Activated CD4-positive, alpha-beta T cell treated with anti-CD3 and anti-CD28 coated beads, Interleukin-2, amount 50 U/mL, for 16 hours (primary cell): ENCODE measurements around the gene ARHGEF10L.

Experiments used
- DNase-seq: peaks from one replicate; pipeline ENCODE4 v3.0.0-alpha.2; 2020

The ARHGEF10L gene

DNA sequence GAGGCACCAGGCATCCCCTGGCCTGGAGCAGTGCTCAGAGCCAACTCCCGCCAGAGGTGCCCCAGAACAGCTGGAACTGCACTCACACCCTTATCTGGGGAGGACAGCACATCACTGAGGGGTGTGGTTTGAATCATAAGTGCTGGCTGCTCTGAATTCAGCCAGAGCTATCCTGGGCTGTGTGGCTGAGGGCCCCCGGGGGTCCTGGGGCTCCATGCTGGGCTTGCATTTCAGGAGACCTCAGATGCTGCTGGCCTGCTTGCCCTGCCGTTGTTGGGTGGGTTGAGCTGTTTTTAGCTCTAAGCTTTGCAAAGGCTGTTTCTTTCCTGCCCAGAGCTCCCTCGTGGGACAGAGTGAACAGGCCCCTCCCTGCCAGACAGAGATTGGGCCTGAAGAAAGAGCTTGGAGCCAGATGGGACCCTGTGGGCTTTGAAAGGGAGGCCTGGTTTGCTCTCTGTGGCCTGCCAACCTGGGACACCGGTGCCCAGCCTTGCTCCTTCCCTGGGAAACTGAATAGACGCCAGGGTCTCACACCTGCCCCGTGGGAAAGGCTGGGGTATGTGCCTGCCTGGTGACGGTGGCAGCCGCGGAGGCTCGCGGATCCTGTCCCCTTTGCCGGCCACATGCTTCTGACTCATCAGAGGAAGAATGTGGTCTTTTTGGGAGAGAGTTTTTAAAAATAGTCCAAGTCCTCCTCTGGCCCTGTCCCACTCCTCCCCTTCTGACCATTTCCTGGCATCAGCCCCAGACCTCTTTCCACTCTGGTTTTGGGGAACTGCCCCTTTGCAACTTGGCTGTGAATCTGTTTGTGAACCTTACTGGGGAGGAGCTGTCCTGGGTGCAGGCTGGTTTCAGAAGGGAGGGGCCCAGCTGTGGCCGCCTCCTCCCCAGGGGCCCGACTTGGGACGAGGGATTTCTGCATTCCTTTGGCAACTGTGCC, 30.0 kb downstream of the ARHGEF10L start:
- DNase-seq: no peak

DNA sequence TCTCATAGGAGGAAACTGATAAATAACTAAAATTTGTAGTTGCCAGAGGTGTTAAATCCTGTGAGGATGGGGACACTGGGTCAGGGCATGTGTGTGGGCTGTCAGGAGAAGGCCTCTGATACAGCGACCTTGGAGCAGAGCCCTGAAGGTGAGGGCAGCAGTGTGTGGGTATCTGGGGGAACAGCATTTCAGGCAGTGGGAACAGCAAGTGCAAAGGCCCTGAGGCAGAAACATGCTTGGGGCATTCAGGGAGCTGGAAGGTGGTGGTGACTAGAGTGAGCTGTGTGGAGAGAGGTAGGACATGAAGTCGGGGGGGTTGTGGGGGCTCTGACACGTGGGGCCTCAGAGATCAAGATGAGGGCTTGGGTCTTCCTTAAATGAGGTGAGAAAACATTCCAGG, 30.7 kb downstream of the ARHGEF10L start:
- DNase-seq: no peak

DNA sequence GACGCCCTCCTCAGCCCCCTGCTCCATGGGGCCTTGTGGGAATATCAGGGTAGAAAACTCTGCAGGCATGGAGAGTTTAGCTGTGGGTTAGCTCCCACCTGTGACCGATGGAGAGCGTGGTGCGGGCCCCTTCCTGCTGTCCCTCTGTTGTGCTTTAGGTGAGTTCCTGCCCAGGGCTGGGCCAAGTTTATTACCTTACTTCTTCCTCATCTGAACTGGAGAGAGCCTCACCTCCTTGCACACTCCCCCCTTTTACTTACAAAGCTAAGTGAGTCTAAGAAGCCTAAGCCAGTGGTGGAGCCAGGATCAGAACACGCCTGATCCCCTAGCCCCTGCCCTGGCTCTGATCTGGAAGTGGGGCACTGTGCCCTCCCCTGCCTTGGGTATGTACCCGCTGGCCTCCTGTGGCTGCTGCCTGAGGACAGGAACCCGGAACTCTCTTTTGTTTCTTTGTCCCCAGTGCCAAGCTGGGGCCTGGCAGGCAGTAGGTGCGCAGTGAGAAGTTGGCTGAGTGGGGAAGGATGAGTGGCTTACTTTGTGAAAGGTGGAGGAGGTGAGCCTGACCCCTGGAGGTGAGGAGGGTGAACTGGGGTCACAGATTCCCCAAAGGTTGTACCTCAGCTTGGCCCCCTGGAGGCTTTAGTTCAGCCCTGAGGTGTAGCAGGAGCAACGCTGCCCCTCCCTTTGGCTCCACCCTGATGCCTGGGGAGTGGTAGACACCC, 32.9 kb downstream of the ARHGEF10L start:
- DNase-seq: peak; percentile 6

DNA sequence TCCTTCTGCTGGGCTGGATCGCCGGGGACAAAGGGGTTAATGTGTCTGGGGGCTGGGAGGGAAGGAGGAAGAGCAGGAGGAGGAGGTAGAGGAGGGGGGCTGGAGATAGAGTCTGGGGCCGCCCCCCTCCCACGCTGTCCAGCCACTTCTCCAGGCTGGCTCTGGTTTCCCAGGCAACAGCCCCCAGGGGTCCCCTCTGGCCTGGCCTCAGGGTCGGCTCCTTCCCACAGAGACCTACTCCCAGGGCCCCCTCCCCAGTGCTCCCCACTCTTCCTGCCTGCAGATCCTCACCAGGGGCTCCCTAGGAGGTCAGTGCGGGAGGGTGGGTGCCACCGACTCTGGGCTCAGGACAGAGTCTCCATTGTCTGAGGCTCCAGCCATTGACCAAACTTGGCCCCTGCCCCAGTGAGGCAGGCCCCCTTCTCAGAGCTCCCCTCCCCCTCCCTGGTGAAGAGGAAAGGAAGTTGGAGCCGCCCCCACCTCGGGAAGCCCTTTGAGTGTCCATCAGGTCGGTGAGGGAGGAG, 34.1 kb downstream of the ARHGEF10L start:
- DNase-seq: no peak

DNA sequence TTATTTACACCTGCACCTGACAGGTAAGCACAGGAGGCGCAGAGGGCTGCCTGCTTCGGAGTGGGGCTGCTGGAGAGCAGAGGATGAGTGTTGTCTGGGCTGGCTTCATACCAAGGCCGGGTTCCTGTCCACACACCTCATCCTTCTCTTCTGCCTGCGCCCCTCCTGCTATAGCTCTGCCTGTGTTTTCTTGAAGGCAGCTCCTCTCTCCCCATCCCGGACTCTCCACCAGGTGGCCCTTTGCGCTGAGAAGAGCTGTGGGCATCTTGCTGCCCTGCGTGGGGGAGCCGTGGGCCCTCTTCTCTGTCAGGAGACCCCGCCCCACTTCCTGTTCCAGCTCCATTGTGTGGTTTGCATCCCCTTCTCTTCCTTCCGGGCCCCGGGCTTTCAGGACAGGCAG, 35.0 kb downstream of the ARHGEF10L start:
- DNase-seq: no peak

DNA sequence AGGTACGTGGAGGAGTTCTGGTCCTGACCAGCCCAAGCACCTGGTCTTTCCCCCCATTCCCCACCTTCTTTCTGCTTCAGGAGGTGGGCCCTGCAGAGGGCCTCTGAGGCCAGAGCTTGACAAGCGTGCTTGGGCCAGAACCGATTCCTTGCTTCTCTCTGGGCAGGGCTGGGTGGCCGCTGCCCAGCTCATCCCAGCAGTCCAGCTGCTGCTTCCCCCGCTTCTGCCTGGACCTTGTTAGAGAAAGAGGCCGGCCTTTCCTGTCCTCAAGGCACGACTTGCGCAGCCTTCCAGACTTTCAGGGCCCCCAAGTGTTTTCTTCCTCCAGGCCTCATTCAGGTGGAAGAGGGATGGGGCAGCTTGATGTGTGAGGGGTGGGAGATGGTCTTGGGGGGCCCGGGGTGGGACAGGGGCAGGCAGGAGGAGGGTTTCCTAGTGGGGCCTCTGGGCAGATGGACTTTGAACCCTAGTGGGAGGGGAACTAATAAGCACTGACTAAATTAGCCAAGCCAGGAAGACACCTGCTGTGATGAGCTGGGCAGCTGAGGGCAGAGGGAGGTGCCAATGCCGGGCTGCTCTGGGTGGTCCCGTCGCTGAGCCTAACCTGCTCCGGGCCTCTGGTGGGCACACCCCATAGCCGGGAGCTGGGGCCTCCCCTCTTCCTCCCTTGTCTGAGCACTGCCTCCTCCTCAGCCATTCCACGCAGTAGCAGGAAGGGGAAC, 36.5 kb downstream of the ARHGEF10L start:
- DNase-seq: no peak

DNA sequence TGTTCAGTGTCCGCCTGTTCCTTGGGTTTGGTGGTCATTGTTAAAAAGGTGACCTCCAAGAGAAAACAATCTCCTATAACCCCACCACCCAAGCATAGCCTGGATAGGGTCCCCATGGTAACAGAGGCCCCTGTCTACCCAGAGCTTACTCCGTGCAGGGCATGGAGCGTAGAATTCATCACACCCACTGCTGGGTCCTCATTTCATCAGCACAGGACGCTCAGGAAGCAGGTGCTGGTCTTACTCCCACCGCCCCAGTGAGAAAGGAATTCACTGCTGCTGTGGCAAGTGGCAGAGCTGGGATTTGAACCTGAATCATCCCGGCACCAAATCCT, 37.0 kb downstream of the ARHGEF10L start:
- DNase-seq: no peak

DNA sequence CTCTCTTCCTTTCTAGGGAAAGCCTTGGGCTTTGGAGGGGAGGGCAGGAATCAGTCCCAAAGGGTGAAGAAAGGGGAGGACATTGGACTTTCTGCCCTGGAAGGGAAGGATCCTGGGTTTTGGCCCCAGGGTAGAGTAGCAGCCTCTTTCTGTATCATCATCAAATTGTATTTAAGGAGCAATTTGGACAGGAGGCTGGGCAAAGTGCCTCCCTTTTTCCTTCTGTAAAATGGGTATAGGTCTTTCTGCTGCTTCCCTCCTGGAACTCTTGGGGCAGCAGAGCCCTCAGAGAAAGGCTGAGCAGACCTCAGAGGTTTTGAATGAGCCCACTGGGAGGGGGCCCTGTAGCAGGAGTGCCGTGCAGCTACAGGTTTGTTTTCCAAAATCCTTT, 38.4 kb downstream of the ARHGEF10L start:
- no peak for DNase-seq

DNA sequence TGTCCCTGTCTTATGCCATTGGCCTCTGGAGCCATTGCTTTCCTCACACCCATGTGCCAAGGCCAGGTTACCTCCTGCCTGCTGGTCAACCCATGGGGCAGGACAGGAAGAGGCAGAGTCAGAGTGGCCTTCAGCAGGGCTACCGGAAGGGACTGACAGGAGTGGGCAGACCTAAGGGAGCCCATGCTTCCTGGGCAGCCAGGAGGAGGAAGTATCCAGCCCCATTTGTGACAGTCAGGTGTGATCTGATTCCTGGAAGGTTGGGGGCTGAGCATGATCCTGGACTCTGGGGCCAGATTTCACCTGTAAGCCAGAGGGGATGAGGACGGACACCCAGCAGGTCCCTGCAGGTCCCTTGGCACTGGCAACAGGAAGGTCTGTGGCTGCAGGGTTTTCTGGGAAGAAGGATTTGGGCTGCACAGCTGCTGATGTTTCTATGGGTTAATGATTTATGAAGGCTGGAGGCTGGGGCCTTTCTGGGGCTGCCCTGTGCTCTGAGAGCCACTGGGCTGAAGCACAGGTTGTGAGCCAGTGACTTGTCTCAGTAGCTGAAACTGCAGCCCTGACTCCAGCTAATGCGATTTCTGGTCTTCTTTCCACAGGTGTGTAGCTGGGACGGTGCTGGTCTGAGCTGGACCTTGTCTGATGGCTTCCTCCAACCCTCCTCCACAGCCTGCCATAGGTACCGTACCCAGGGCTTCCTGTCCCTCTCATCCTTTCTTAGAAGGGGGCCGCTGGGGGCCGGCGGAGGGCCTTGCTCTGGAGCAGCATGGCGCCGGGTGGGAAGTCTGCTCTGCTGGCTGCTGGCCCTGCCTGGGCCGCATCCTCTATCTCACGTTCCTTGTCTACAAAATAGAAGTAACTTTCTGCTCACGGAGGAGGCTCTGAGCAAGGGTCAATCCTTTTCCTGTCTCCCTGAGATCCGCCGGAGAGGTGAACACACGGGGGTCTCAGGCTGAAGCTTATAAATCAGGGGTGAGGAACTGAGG, 40.7 kb downstream of the ARHGEF10L start:
- no peak for DNase-seq

DNA sequence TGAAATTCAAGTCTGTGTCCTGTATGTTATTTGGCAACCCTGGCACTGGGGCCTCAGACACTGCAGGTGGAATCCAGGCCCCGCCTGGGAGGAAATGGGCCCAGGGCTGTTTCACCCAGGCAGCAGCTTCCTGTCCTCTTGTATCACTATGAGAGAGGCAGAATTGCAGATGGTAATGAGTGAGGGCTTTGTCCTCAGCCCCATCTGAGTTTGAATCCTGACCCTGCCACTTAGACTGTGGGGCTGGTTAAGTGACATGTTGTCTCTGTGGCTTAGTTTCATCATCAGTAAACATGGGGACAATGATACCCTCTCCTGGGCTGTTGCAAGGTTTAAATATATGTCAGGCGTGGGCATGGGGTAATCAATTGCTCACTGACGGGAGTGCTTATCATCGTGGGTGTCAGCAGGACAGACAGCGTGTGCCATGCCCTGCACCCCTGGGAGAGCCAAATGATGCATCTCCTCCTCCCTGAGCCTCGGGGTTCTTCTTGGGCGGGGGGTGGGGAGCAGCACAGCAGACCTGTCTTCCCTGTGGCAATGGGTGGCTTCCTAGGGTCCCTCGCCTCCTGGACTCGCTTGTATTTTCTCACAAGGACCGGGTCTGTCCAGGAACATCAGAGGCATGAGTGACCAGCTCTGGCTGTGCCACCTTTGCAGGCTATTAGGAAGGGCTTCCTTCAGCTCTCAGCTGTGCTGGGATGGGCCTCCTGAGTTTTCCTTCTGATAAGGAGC, 42.1 kb downstream of the ARHGEF10L start:
- peak; percentile 13 for DNase-seq

DNA sequence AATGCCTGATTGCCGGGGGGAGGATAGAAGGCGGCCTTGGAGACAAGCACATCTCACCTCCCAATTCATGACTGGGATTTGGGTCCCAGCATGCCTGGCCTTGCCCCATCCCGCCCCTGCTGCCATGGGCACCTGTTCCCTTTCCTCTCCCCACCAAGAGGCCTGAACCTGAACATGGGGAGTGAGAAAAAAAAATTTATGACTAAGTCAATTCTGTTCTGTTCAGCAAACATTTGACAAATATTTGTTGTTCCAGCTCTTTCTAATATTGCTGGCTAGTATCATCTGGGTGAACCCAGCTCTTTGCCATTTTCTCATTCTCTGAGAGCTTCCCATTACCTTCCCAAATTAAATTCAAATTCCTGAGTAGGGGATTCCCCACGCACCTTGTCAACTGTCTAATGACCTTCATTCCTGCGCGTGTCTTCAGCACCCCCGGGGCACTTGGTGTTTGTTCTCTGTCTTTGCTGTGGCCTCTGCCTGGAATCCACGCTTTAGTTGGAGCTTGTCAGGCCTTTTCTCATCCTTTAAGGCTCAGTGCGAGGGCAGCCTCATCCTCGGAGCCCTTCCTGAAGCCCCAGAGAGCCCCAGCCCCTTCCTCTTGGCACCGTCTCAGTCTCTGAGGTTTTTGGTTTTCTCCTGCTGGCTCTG, 42.8 kb downstream of the ARHGEF10L start:
- DNase-seq: no peak

DNA sequence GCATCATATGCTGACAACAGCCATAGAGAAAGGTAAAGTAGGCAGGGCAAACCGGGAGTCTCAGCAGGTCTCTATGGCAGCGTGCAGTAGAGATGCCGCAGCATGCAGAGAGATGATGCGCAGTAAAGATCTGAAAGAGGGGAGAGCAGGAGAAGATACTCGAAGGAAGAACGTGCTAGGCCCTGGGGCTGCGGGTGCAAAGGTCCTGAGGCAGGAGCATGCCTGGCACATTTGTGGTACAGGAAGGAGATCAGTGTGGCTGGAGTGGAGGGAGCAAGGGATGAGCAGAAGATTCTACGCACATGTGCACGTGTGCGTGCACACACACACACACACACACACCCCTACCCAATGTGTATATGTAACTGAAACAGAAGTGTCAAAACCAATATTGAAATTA, 45.0 kb downstream of the ARHGEF10L start:
- no peak for DNase-seq

DNA sequence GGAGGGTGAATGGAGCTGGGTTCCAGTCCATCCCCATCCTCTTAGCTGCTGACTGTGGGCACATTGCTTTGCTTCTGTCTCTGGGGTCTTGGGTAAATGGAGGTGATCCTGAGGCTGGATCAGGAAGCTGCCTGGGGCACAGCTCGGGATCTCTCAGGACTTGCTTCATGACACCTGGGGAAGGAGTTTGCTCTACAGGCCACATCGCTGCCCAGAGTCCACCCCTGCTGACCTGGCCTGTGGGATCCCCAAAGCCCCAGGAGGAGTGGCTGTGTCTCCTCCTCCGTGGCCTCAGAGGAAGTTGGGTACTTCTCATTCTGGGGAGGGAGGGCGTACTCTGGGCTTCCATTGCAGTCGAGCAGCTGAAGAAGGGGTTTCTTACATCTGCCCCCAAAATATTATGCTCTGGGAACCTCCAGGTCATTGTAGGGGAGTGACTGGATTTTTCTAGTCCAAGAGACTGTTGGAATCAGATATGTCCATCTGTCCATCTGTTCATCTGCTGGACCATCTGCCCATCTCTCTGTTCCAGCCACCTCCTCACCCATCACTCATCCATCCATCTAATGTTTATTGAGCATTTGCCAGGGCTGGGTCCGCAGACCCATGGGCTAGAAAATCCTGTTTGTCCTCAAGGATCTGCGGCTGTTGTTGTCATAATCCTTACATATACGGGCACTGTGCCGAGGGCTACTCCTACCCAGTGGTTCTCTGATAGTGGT, 45.9 kb downstream of the ARHGEF10L start:
- no peak for DNase-seq

DNA sequence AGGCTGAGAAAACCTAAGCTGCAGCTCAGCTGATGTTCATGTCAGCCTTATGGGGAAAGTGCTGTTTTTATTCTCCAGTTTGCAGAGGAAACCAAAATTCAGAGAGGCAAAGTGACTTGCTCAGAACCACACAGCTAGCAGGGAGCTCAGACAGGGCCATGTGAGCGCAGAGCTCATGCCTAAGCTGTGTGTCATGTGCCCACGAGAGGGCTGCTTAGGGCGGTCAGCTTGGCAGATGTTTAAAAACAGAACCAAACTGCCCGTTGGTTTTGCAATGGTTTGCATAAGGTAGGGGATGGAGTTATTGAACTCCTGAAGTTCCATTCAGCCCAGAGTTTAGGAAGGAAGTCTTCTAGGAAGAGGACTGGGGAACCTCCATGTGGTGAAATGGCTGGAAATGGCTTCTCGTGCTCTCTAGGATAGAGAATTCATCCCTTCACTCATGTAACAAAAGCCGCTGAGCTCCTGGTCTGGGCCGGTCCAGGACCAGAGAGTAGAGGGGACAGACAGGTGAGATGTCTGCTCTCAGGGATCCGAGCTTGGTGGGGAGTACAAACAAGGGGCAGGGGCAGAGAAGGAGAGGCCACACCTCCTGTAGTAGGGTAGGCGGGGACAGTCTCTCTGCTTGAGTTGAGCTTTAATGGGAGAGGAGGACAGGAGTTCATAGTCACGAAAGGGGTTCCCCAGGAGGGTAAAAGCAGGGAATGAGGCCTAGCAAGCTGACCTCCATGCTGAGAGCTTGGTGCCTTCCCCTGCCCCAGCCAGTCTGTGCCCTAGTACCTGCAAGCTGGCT, 46.9 kb downstream of the ARHGEF10L start:
- no peak for DNase-seq

DNA sequence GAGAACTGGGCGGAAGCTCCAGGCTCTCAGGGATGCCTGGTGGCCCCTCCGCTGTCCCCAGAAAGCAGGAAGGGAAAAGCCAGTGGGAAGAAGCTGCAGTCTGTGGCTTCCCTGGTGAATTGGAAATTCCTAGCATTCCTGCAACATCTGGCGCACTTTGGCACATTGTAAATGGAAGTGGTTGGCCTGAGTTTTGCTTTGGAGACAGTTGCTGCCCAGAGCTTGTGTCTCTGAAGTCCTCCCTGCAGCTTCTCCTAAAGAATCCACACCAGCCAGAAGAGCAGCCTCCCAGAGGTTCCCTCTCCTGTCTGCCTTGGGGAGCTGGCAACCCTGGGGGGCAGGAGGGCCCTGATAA, 48.2 kb downstream of the ARHGEF10L start:
- no peak for DNase-seq

DNA sequence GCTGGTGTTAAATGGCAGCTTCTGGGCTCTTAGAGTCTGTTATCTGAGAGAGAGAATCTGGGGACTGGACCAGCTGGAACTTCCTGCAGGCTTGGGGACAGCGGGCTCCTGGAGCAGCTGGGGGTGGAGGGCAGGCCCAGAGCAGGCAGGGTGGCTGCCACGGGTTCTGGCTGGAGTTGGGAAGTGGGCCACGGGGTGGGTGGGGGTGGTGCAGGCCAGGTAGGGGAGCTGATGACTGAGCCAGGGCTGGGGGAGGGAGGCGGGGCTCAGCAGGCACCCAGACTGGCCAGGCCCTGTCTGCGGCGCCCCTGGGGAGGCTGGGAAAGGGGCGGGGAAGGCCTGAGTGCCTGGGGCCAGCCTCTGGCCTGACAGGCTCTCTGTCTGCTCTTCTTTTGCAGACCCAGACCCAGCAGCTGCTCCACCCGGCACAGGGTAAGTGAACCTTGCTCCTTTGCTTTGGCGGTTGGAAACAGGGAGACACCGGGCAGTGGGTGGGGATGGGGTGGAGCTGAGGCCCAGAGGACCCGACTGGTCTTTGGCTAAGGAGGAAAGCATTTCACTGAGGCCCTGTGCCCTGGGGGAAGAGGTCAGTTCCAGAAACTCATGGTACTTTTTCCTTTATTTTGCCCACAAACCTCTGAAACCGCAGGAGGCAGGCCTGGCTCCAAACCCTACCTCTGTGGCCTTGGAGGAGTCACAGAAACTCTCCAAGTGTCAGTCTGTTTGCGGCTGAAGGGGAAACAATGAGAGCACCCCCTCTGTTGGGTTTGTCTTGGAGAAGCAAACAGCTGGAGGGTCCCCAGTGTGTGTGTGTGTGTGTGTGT, 48.8 kb downstream of the ARHGEF10L start:
- DNase-seq: no peak

DNA sequence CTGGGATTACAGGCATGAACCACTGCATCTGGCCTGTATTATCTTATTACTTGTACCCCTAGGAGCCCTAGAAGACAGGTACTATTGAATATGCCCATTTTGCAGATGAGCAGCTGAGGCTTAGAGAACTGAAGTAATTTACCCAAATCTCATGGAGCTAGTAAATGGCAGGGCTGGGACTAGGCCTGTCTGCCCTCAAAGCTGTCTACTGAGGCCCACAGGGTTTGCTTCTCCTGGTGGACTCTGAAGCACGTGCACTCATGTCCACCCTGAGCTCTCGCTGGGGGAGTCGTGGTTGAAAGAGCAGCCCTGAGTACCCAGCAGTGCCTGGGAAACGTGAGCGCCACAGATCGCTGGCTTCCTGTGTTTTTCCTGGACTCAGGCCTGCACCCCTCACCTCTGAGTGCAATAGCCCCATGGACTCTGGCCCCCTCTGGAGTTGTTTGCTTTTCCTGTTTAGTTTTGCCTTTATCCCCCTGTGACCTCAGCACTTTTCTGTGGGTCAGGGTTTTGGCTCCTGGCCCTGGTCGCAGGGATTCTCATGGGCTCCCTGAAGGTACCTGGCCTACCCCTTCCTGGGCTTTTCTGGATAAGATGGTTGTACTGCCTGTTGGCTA, 52.4 kb downstream of the ARHGEF10L start:
- no peak for DNase-seq

DNA sequence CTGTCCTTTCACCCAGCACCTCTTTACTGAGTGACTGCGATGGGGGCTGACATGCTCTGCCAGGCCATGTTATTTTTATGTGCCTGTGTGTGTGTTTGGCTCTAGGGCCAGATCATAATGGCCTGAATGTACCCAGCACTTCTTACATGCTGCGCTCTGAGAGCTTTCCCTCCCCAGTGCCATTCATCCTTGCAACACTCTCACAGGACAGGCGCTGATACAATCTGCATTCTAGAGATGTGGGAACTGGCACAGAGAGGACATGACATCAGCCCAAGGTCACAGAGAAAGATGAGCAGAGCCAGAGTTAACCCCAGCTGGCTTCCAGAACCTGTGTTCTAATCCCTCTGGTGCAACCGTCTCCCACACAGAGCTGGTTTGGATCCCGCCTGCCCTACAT, 54.5 kb downstream of the ARHGEF10L start:
- no peak for DNase-seq
